BE2C (cell line): ENCODE measurements around the gene MACF1.
"Not testable (repeated sequence)": the region's sequence is repeated elsewhere in the genome, so short reads cannot be mapped to it uniquely, and the experiment has no call there.

ENCODE experiments used
- DNase-seq: peaks from one replicate; pipeline ENCODE4 v3.0.0-alpha.2; 2020
- H3K27me3 ChIP-seq: fragments of 250-450 bp; sonication (Bioruptor Pico); 2 replicates; pipeline ENCODE4 v1.5.1; 2020; ENCODE audit warnings: mild to moderate bottlenecking
- H3K36me3 ChIP-seq: fragments of 250-450 bp; sonication (Bioruptor Pico); 2 replicates; pipeline ENCODE4 v1.5.1; 2020; ENCODE audit warnings: mild to moderate bottlenecking
- H3K4me1 ChIP-seq: fragments of 250-450 bp; sonication (Bioruptor Pico); 2 replicates; pipeline ENCODE4 v1.5.1; 2020
- H3K4me3 ChIP-seq: 2 replicates; pipeline ENCODE4 v1.5.1; 2011; ENCODE audit warnings: low read depth, low read length
- H3K9me3 ChIP-seq: fragments of 250-450 bp; sonication (Bioruptor Pico); 2 replicates; pipeline ENCODE4 v1.5.1; 2020
- TF ChIP-seq, protein P1 (sequence below): IDR thresholded peaks from 2 replicates; pipeline ENCODE4 v1.5.1; 2012; ENCODE audit warnings: mild to moderate bottlenecking, low read depth, low read length

MACF1 gene

DNA sequence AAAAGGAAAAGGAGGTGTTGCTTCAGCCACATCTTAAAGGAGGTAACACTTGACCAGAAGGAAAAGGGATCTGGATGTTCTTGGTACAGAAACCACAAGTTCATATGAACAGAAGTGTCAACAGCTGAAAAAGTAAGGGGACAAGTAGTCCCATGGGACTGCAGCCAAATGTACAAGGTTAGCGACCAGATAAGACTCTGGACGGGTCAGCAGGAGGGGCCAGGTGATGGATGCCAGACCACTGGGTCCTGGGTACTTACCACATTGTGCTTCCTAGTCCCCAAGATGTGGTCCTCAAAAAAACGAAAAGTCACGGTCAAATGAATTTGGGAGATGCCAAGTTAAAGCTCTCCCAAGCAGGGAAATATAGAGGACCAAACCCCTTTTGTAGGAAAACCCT lies 270.3 kb downstream of the MACF1 start:
- no peaks in the 10 kb centered on the region for H3K9me3 ChIP-seq
- H3K27me3 ChIP-seq, result no peaks in the 10 kb centered on the region
- H3K4me1 ChIP-seq, result no peaks in the 10 kb centered on the region
- H3K36me3 ChIP-seq, result no peaks in the 10 kb centered on the region
- H3K4me3 ChIP-seq, result no peak overlapping the region
- TF ChIP-seq, protein P1, sequence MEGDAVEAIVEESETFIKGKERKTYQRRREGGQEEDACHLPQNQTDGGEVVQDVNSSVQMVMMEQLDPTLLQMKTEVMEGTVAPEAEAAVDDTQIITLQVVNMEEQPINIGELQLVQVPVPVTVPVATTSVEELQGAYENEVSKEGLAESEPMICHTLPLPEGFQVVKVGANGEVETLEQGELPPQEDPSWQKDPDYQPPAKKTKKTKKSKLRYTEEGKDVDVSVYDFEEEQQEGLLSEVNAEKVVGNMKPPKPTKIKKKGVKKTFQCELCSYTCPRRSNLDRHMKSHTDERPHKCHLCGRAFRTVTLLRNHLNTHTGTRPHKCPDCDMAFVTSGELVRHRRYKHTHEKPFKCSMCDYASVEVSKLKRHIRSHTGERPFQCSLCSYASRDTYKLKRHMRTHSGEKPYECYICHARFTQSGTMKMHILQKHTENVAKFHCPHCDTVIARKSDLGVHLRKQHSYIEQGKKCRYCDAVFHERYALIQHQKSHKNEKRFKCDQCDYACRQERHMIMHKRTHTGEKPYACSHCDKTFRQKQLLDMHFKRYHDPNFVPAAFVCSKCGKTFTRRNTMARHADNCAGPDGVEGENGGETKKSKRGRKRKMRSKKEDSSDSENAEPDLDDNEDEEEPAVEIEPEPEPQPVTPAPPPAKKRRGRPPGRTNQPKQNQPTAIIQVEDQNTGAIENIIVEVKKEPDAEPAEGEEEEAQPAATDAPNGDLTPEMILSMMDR, result no peak
- DNase-seq, result no peak

DNA sequence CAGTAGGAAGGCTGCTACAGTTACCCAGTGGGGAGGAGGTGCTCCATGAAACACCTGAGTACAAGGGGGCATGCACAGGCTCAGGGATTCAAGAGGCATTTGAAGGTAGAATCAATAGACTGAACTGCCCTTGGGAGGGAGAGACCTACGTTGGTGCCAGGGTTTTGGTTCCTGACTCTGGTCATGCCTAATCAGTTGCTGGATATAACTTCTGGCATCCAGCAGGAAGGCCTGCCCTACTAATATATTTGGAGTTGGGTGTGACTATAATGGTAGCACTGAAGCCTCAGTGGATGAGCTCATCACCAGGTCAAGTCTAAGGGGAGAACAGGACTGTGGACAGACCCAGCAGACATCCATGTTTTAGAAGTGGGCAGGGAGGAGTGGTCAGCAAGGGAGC lies 271.1 kb downstream of the MACF1 start:
- H3K27me3 ChIP-seq, H3K4me3 ChIP-seq, H3K9me3 ChIP-seq, H3K36me3 ChIP-seq, DNase-seq, H3K4me1 ChIP-seq: not testable (repeated sequence)

DNA sequence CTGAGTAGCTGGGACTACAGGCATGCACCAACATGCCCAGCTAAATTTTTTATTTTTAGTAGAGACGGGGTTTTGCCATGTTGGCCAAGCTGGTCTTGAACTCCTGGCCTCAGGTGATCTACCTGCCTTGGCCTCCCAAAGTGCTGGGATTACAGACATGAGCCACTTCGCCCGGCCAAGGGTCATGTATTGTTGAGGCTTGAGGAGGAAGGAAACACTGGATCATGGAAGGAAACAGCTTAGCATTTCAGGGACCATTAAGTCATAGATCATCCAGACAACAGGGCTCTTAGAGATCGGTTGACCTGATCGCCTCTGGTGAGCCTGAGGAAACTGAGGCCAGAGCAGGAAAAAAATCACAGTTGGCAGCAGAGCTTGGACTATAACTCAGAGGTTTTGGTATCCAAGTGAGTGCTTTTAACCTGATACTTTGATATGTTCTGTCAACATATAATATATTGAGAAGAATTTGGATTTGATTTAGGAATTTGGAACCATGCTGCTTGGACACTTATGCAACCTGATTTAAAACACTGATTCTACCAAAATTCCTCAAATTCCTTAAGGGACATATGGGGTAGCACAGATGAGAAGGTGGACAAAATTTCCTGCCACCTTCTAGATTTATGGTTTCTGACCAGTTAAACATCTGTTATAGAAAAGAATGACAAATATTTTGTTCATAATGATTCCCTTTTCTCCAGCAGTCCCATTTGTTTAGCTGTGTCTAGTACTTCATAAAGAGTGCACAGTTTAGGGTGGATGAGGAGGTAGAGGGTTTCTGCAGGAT lies 273.8 kb downstream of the MACF1 start:
- Histone ChIP-seq H3K4me3 (no peak overlapping the region), H3K4me1 (no peaks in the 10 kb centered on the region), H3K36me3 (no peaks in the 10 kb centered on the region; the same call in 1 of the 2 replicates), H3K9me3 (no peaks in the 10 kb centered on the region), H3K27me3 (no peaks in the 10 kb centered on the region)
- TF ChIP-seq, protein P1, result no peak
- DNase-seq, result no peak

DNA sequence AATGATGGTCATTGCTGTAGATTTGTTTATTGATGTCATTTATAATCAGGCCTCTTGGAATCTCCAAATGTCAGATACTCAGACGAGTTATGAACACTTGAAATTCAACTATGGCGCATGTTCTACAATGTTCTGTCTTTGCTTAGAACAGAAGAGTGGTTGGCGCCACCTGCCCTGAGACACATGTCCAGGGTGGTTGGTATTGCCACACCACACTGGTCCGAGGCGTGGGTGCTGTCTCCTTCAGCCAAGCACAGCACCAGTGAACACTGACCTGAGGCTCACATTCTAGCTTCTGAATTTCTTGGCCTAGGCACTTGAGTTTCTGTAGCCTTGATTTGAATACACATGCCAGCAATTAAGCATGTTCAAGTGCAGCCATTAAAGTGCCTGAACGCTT lies 276.8 kb downstream of the MACF1 start:
- no peaks in the 10 kb centered on the region for H3K4me1 ChIP-seq
- TF ChIP-seq, protein P1, result no peak
- H3K27me3 ChIP-seq, result no peaks in the 10 kb centered on the region
- no peak overlapping the region for H3K4me3 ChIP-seq
- DNase-seq, result no peak
- H3K9me3 ChIP-seq, result no peaks in the 10 kb centered on the region
- H3K36me3 ChIP-seq, result no peaks in the 10 kb centered on the region; the same call in 1 of the 2 replicates

DNA sequence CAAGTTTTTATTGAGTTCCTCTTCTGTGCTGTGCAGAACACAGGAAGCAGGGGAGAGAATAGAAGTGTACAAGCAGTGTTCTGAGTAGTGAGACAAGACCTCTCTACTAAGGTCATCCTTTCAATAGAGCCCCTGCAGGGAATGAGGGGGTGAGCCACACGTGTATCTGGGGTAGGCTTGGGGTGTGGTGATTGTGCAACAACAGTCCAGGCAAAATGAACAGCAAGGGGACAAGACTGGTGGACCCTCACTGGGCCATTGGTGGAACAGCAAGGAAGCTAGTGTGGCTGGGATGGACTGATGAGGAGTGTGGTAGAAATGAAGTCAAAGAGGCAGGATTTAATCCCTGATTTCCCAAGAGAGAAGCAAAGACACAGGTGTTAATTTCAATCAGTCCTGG lies 278.8 kb downstream of the MACF1 start:
- Histone ChIP-seq H3K4me3 (no peak overlapping the region), H3K27me3 (no peaks in the 10 kb centered on the region), H3K9me3 (no peaks in the 10 kb centered on the region), H3K36me3 (no peaks in the 10 kb centered on the region; the same call in 1 of the 2 replicates), H3K4me1 (no peaks in the 10 kb centered on the region)
- TF ChIP-seq, protein P1, result no peak
- no peak for DNase-seq

DNA sequence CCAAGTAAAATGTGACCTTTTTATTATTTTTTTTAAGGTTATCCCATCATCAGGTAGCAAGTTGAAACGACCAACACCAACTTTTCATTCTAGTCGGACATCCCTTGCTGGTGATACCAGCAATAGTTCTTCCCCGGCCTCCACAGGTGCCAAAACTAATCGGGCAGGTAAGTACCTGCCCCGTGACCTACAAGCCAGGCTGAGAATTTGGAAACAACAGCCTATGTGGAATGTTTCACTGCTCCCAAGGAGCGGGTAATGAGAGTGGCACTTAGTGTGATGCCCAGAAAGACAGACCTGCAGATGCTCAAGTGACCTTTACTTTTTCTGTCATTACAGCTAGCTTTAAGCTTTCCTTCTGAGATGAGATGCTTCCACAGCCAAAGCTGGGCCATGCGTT lies 280.1 kb downstream of the MACF1 start:
- Histone ChIP-seq H3K36me3 (no peaks in the 10 kb centered on the region; the same call in 1 of the 2 replicates), H3K4me3 (no peak overlapping the region), H3K9me3 (no peaks in the 10 kb centered on the region), H3K4me1 (no peaks in the 10 kb centered on the region), H3K27me3 (no peaks in the 10 kb centered on the region)
- TF ChIP-seq, protein P1, result no peak
- no peak for DNase-seq
